CD4-positive, alpha-beta T cell treated with Interleukin-15 for 4 hours (primary cell): ENCODE results near the gene NDFIP2.
A peak's percentile ranks its signal among the peaks of the same experiment; 100 is the strongest.

Source experiments
- DNase-seq: peaks from one replicate; pipeline ENCODE4 v3.0.0-alpha.2; 2020; ENCODE audit warnings: low spot score

Gene NDFIP2

GRCh38 chr13:79497064-79497463 lies 16.1 kb downstream of the NDFIP2 start:
- no peak for DNase-seq

- no peak for DNase-seq
Observed at GRCh38 chr13:79497852-79498251, 16.9 kb downstream of the NDFIP2 start.

- no peak for DNase-seq
Observed at GRCh38 chr13:79500829-79501228, 19.9 kb downstream of the NDFIP2 start.

- no peak for DNase-seq
Observed at GRCh38 chr13:79501538-79502232, 20.7 kb downstream of the NDFIP2 start.

- DNase-seq: no peak
Observed at GRCh38 chr13:79502859-79503468, 22.0 kb downstream of the NDFIP2 start.

- DNase-seq: no peak
Observed at GRCh38 chr13:79503473-79504017, 22.6 kb downstream of the NDFIP2 start.

- no peak for DNase-seq
Observed at GRCh38 chr13:79508224-79508961, 27.4 kb downstream of the NDFIP2 start.

GRCh38 chr13:79511611-79512010 lies 30.7 kb downstream of the NDFIP2 start:
- no peak for DNase-seq

GRCh38 chr13:79512950-79513349 lies 32.0 kb downstream of the NDFIP2 start:
- DNase-seq: no peak

GRCh38 chr13:79516595-79516994 lies 35.6 kb downstream of the NDFIP2 start:
- no peak for DNase-seq

- DNase-seq: no peak
Observed at GRCh38 chr13:79519255-79519654, 38.3 kb downstream of the NDFIP2 start.

- DNase-seq: peak; percentile 53
Observed at GRCh38 chr13:79522583-79522982, 41.6 kb downstream of the NDFIP2 start.

- no peak for DNase-seq
Observed at GRCh38 chr13:79525064-79525857, 44.3 kb downstream of the NDFIP2 start.

GRCh38 chr13:79527698-79528097 lies 46.7 kb downstream of the NDFIP2 start:
- DNase-seq: no peak

GRCh38 chr13:79528356-79528755 lies 47.4 kb downstream of the NDFIP2 start:
- no peak for DNase-seq

GRCh38 chr13:79528759-79529191 lies 47.8 kb downstream of the NDFIP2 start:
- no peak for DNase-seq

- no peak for DNase-seq
Observed at GRCh38 chr13:79529817-79530216, 48.9 kb downstream of the NDFIP2 start.

GRCh38 chr13:79530270-79530669 lies 49.3 kb downstream of the NDFIP2 start:
- DNase-seq: no peak

GRCh38 chr13:79531542-79532254 lies 50.7 kb downstream of the NDFIP2 start:
- no peak for DNase-seq

GRCh38 chr13:79532576-79532975 lies 51.6 kb downstream of the NDFIP2 start:
- no peak for DNase-seq

- no peak for DNase-seq
Observed at GRCh38 chr13:79533781-79534400, 52.9 kb downstream of the NDFIP2 start.
